Measurements from ENCODE around the gene FUNDC2. TPM values are rescaled to one million over a fixed set of nuclear protein-coding genes. Genes with fewer than 3 reads are reported as not detected.

Gene FUNDC2
- total RNA-seq, 1 donor from 2014 or later, result 366 TPM

Other genes starting within 250 kb of the FUNDC2 start
- gene MPP1, start 221.4 kb upstream of the FUNDC2 start, total RNA-seq, result 37.7 TPM
- gene SMIM9, start 192.2 kb upstream of the FUNDC2 start, total RNA-seq, result not detected
- 29.6 TPM for gene F8A1, start 140.5 kb upstream of the FUNDC2 start, total RNA-seq
- 38.9 TPM for gene F8, start 4.1 kb upstream of the FUNDC2 start, total RNA-seq
- 23.3 TPM for gene CMC4, start 44.3 kb downstream of the FUNDC2 start, total RNA-seq
- gene MTCP1, start 44.3 kb downstream of the FUNDC2 start, total RNA-seq, result 59.2 TPM
- 18.4 TPM for gene BRCC3, start 44.7 kb downstream of the FUNDC2 start, total RNA-seq
- 72.7 TPM for gene VBP1, start 189.6 kb downstream of the FUNDC2 start, total RNA-seq
- gene RAB39B, start 237.6 kb downstream of the FUNDC2 start, total RNA-seq, result not detected